HG03196 (cell line): ENCODE data around the gene COL20A1.

Experiments
- ATAC-seq: cut with Tn5 transposase; IDR thresholded peaks from one replicate; pipeline ENCODE4 v1.9.1; 2021; ENCODE audit not compliant: unreplicated experiment

Gene COL20A1

DNA sequence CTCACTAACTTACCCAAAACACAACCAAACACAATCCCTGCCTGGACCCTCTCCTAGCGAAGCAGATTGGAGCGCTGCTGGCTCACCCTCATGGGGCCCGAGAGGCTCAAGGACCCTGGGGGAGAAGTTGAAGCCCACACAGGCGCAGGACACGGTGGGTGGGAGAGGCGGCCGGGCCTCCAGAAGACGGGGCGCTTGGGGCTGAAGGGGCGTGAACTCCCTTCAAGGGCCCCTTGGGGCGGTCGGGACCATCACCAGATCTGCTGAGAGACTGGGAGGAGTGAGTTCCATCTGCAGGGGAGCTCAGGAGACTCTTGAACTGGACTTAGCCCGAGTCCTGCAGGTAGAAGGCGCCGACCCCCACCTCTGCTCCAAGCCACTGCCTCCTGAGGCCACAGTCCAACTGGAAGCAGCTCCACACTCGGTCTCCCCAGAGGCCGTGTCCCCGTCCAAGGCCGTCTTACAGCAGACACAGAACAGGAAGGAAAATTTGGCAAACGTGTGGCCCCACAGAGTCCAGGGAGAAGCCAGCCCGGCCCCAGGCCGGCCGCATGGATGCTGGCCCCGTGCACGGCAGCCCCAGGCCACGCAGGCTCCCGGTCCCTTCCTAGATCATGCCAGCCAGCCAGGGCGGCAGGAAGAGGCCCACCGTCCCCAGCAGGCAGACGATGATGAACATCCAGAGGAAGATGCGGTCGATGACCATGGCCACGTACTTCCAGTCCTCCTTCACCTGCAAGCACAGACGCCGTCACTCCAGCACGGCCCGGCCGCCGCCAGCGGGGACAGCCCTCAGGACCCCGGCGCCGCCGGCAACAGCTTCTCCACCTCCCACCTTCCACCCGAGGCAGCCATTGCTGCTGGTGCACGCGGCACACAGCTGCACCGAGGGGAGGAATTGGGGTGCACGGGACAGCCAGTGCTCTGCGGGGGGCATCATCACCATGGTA is 53.4 kb downstream of the COL20A1 start:
- no peak for ATAC-seq

DNA sequence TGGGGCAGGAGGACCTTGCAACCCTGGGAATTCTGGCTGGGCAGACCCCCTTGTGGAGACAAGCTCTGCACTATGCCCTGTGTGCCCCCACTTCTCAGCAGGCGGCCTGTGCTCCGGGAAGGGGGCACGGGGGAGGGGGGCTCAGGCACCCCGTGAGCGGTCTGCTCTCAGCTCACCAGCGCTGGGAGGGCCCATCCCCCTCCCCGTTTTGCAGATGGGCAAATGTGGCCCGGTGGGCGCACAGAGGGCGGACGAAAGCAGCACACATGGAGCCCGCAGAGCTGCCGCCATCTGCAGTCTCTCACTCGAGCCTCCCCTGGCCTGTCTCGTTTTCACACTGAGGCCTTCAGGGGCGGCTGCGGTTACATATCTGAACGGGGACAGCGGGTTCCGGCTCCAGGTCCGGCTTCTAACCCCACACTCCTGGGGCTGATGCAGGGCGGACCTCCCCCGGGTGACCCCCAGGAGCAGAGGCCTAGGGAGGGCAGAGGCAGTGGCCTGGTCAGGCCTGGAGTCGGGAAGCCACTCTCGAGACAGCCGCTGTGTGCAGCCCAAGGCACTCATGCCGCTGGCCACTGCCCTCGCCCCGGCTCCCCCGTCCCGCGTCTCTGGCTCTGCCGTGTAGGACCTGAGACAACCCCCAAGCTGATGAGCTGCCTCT is 54.2 kb downstream of the COL20A1 start:
- ATAC-seq, result no peak

DNA sequence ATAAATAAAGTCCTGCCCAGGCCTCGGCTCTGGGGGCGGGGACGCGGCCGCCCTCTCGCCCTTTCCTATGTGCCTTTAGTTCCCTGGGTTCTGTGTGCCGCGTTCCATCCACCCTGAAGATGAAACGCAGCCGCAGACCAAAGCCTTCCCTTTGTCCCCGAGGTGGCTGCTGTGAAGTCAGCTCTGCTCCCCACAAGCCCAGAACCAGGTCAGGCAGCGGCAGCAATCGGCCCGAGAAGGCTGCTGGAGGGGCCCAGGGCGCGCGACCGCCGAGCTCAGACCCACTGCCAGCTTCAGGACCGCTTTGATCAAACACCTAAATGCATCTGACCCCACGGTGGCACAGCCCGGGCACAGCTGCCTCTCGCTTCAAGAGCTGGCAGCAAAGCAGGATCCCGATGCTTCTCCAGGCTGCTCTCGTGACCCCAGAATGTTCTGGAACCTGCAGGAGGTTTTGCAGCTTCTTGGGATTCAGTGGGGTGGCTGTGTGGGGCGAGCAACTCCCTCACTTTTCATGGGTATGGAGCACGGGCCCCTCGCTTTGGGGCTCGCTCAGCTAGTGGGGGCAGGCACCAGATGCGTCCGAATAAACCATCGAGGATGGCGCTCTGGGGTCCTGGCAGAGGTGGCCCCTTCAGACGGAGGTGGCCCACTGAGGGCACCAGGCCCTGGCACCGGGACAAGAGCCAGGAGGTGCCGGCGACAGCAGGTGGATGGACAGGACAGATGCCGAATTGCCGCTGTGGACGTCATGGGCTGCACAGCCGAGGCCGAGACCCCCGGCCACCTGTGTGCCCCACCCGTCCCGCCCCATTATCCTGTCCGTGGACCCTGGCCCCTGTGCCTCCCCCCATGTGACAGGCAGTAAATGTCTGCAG is 55.2 kb downstream of the COL20A1 start:
- no peak for ATAC-seq

DNA sequence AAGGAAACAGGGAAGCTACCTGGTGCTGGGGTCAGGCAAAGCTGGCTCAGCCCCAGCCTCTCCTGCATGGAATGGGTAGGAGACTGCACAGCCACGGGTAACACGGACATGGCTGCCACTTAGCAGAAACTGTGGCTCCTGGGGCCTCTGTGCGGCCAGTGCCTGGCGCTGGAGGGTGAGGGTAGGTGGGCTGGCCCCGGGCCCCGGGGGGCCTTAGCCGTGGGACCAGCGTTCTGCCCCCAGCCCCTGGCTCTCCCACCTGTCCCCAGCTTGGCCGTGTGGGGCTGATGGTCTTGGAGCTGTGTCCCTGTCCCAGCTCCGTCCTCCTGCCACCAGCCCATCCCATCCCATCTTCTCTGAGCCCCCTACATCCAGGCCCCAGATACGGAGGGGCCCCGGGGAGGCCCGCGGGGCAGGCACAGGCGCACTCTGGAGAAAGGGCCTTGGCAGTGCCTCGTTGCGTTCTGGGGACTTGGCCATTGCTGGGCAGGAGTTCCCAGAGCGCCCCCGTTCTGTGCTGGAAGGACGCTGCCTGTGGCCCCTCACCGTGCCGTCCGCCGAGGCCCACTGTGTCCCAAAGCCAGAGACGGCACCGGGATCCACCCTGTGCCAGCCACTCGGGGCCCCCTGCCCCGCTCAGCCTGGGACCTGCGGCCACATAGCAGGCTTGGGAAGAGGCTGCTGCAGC is 56.0 kb downstream of the COL20A1 start:
- no peak for ATAC-seq

GRCh38 chr20:63349516-63349895 is 56.5 kb downstream of the COL20A1 start:
- no peak for ATAC-seq

GRCh38 chr20:63350196-63350595 is 57.2 kb downstream of the COL20A1 start:
- no peak for ATAC-seq

GRCh38 chr20:63350597-63351325 is 57.8 kb downstream of the COL20A1 start:
- no peak for ATAC-seq

DNA sequence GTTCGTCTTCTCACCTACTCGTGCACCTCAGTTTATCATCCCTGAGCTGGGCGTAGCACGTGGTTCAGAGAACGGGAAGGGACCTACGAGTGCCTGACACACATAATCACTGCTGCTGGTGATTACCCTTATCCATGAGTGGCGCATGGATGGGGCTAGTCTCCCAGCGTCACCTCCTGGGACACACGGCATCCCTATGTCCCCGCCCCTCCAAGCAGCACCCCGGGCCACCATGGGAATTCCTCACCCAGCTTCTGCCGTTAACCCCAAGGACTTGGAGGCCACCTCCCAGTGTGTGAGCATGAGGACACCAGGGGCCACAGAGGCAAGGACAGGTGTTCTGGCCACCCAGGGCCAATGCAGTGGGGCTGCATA is 58.3 kb downstream of the COL20A1 start:
- ATAC-seq, result no peak

DNA sequence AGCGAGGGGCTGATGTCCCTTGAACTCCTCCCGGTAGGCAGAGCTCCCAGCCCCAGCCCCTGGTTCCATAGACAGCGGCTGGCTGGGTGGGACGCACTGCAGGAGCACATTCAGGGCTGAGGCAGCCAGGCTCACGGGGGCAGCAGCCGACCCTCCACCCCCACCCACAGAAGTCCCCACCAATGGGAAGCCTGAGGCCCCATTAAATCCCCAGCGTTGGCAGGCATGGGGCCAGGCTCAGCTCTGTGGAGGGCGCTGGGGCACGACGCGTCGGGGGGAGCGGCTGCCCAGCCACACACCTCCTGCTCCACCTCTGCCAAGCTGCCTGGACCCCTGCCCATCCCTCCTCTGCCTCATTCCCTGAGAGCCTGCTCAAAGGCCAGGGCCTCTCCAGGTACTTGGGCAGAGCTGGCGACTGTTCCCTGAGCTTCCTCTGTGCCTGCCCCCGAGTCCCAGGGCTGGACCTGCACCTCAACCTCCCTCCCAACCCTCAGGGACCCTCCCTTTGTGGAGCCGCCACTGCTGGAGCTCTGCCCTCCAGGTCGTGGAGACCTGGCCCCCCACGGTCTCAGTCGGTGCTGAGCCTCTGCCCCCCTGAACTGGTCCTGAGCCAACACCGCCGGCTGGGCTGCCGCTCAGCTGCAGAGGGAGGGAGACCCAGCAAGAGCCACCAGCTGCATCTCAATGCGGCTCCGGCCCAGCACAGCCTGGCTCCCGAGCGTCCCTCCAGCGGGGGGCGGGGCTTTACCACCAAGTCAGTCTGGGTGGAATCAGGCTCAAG is 59.0 kb downstream of the COL20A1 start:
- no peak for ATAC-seq

DNA sequence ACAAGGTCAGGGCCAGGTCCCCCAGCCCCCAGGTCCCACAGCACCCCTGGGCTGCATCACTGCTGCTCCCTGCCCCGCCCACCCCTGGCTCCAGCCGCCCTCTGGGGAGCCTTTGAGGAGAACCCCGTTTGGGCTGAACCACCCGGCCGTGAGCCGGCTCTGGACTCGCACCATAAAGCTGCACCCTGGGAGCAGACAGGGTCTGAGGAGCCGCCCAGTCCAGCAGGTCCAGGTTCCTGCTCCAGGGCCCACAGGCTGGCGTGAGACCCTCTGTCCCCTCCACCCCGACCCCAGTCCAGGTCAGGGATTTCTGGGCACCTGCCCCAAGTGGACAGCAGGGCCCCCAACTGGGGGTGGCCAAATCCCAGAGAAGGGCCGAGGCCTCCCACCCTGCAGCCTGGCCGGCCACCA is 59.8 kb downstream of the COL20A1 start:
- no peak for ATAC-seq

GRCh38 chr20:63354636-63355350 is 61.8 kb downstream of the COL20A1 start:
- ATAC-seq, result no peak

DNA sequence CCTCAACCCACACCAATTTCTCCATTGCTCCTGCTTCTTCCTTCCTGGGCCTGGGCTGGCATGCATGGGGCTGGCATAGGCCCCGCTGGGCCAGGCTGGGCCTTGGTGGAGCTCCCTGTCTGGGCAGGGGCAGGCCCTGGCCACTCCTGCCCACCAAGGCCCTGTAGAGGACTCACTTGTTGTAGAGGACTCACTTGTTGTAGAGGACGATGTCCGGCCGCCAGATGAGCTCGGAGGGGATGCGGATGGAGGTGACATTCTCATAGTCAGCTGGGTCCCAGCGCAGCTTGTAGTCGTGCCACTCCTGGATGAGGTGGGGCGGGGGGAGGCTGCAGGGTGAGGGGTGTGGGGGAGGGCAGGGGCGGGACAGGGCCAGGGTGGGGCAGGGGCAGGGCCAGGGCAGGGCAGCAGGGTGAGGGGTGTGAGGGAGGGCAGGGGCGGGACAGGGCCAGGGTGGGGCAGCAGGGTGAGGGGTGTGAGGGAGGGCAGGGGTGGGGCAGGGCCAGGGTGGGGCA is 62.9 kb downstream of the COL20A1 start:
- ATAC-seq, result no peak

GRCh38 chr20:63356511-63356910 is 63.5 kb downstream of the COL20A1 start:
- ATAC-seq, result no peak

DNA sequence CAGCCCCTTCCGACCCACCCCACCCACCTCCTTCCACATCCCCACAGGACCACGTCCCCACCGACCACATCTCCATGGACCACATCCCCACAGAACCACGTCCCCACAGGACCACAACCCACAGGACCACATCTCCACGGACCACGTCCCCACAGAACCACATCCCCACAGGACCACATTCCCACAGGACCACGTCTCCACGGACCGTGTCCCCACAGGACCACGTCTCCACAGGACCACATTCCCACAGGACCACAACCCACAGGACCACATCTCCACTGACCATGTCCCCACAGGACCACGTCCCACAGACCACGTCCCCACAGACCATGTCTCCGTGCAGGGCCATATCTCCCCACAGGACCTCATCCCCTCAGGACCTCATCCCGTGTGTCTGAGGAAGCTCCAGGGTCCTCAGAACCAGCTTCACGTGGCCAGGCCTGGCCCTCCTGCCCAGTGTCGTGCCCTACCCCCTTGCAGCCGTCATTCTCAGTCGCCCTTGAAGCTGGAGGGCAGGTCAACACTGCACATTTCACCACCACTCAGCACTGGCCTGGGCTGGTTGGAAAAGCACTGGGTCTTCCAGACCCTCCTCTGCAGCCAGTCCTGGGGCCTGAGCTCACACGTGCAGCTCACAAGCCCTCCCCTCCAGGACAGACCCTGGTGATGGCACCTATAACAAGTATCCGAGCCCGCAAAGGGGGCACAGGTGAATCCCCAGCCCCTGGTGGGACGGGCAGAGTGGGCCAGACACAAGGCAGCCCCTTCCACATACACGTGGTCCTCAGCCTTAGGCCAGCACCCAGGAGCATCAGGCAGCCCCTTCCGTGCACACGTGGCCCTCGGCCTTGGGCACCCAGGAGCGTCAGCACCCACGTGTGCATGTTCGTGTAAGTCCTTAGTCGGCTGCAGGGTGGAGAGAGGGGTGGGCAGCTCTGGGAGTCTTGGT is 64.2 kb downstream of the COL20A1 start:
- ATAC-seq, result no peak

GRCh38 chr20:63357921-63358905 is 65.2 kb downstream of the COL20A1 start:
- no peak for ATAC-seq
